ENCODE data around the gene KNSTRN. TPM values are rescaled to one million over a fixed set of nuclear protein-coding genes. Genes with fewer than 3 reads are reported as not detected.
A peak's percentile ranks its signal among the peaks of the same experiment; 100 is the strongest.

The KNSTRN gene
- polyA plus RNA-seq, 6 donors from 2014 or later, result 2.8 to 6.4 (median 3.6) TPM

- Mint-ChIP-seq H3K4me3 (no peak within 1 kb of the TSS), H3K4me1 (peaks cover 5 to 12% (median 6%) of the 10 kb centered on the region in 3 donors), H3K27ac (no peak within 1 kb of the TSS), H3K27me3 (peaks cover 0 to 25% (median 9%) of the 10 kb centered on the region in 3 donors), H3K9me3 (no peaks in the 10 kb centered on the region), H3K36me3 (no peaks in the 10 kb centered on the region)
- DNase-seq (no peak), ATAC-seq (ENCODE audit: low read depth in 2 of 2) (no peak)
Measured at GRCh38 chr15:40340740-40341400, 41.7 kb upstream of the KNSTRN start, which contains the start of gene CCDC9B. TSS of gene CCDC9B (minus strand) at chr15:40340939. CDS start at chr15:40340819, 120 bp downstream.

GRCh38 chr15:40342416-40343320 lies 39.9 kb upstream of the KNSTRN start:
- no peaks in the 10 kb centered on the region for H3K36me3 Mint-ChIP-seq
- H3K27ac Mint-ChIP-seq, result peak overlapping the region in 1 of 6 donors; percentile 47

GRCh38 chr15:40343512-40343911 lies 39.0 kb upstream of the KNSTRN start:
- H3K4me1 Mint-ChIP-seq, result peaks cover 0 to 3% (median 0%) of the 10 kb centered on the region in 3 donors
- ATAC-seq (ENCODE audit: low read depth in 2 of 2), result no peak
- no peaks in the 10 kb centered on the region for H3K36me3 Mint-ChIP-seq
- no peak overlapping the region for H3K27ac Mint-ChIP-seq
- H3K27me3 Mint-ChIP-seq, result peaks cover 0 to 5% (median 4%) of the 10 kb centered on the region in 3 donors
- H3K4me3 Mint-ChIP-seq, result no peak overlapping the region
- DNase-seq, result no peak
- no peaks in the 10 kb centered on the region for H3K9me3 Mint-ChIP-seq

More at GRCh38 chr15:40342416-40343320, 39.9 kb upstream of the KNSTRN start:
- no peak for DNase-seq
- Mint-ChIP-seq H3K4me1 (peaks cover 0 to 9% (median 5%) of the 10 kb centered on the region in 3 donors), H3K4me3 (no peak overlapping the region), H3K9me3 (no peaks in the 10 kb centered on the region), H3K27me3 (peaks cover 0 to 13% (median 9%) of the 10 kb centered on the region in 3 donors)
- no peak for ATAC-seq (ENCODE audit: low read depth in 2 of 2)

DNA sequence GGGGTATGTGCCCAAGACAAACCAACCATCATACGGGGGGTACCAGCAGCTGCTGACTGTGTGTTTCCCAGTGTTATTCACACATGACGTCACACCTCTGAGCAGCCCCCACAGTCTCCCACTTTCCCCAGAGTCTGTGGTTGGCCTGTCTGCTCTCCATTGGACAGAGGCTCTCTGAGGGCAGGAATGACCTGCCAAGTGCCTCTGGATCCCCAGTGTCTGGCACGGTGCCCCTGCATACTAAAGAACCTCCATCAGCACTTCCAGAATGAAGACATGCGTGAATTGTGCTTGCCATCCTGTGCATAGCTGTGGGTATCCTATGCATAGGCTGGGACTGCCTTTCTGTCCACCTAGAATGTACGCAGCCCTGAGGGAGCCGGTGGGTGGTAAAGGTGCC lies 38.3 kb upstream of the KNSTRN start:
- Mint-ChIP-seq H3K4me3 (peak overlapping the region in 1 of 8 donors; percentile 42), H3K9me3 (no peaks in the 10 kb centered on the region), H3K27ac (peak overlapping the region in 1 of 6 donors; percentile 61), H3K27me3 (peaks cover 0 to 4% (median 0%) of the 10 kb centered on the region in 3 donors), H3K4me1 (peaks cover 0 to 3% (median 0%) of the 10 kb centered on the region in 3 donors), H3K36me3 (no peaks in the 10 kb centered on the region)
- ATAC-seq (ENCODE audit: low read depth in 2 of 2) (no peak), DNase-seq (no peak)

- H3K4me1 Mint-ChIP-seq, result peaks cover 0 to 3% (median 0%) of the 10 kb centered on the region in 3 donors
- H3K36me3 Mint-ChIP-seq, result no peaks in the 10 kb centered on the region
- peaks cover 0 to 4% (median 0%) of the 10 kb centered on the region in 3 donors for H3K27me3 Mint-ChIP-seq
- ATAC-seq (ENCODE audit: low read depth in 2 of 2) (peak; percentile 81 to 90), DNase-seq (peak; percentile 66)
- peak overlapping the region in 1 of 8 donors; percentile 60 for H3K4me3 Mint-ChIP-seq
- H3K27ac Mint-ChIP-seq, result no peak overlapping the region
- H3K9me3 Mint-ChIP-seq, result no peaks in the 10 kb centered on the region
Measured at GRCh38 chr15:40344631-40345120, 37.8 kb upstream of the KNSTRN start.

DNA sequence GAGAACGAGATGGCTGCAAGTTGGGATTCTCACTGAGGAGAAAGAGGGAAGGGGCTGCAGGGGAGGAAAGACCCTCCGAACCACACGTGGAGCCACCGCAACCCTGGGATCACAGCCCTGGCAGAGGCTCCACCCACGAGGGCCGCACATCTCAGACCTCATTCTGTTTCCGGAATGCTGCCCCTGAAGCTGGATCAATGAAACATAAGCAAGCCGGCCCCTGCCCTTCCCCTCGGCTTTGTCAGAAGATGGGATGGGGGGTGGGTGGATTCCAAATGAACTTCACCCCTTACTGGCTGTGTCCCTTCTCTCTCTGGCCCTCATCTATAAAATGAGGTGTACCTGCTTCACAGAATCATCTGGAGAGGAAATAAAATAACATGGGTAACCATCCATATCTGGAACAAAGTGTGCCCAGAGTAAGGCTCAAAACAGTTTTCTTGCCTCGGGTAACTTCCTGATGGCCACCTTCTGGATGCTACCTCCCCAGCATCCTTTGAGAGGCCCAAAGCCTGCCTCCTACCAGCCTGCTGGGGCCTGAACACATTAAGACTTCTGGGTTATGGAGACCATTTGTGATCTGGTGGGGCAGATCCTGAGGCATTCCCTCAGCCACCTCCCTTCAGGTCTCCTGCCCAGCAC lies 37.2 kb upstream of the KNSTRN start:
- peak overlapping the region in 1 of 6 donors; percentile 91 for H3K27ac Mint-ChIP-seq
- no peaks in the 10 kb centered on the region for H3K36me3 Mint-ChIP-seq
- DNase-seq (no peak), ATAC-seq (ENCODE audit: low read depth in 2 of 2) (no peak)
- H3K9me3 Mint-ChIP-seq, result no peaks in the 10 kb centered on the region
- no peak overlapping the region for H3K4me3 Mint-ChIP-seq
- H3K27me3 Mint-ChIP-seq, result peaks cover 0 to 4% (median 0%) of the 10 kb centered on the region in 3 donors
- peaks cover 0 to 3% (median 0%) of the 10 kb centered on the region in 3 donors for H3K4me1 Mint-ChIP-seq

GRCh38 chr15:40345867-40346578 lies 36.5 kb upstream of the KNSTRN start:
- ATAC-seq (ENCODE audit: low read depth in 2 of 2) (no peak), DNase-seq (no peak)
- Mint-ChIP-seq H3K4me3 (no peak overlapping the region), H3K27me3 (peaks cover 0 to 3% (median 0%) of the 10 kb centered on the region in 3 donors), H3K36me3 (no peaks in the 10 kb centered on the region), H3K4me1 (peaks cover 0 to 3% (median 0%) of the 10 kb centered on the region in 3 donors), H3K9me3 (no peaks in the 10 kb centered on the region), H3K27ac (peak overlapping the region in 1 of 6 donors; percentile 91)

GRCh38 chr15:40346579-40347558 lies 35.7 kb upstream of the KNSTRN start:
- Mint-ChIP-seq H3K27ac (peak overlapping the region in 1 of 6 donors; percentile 15), H3K27me3 (no peaks in the 10 kb centered on the region), H3K36me3 (no peaks in the 10 kb centered on the region), H3K4me1 (no peaks in the 10 kb centered on the region), H3K9me3 (no peaks in the 10 kb centered on the region), H3K4me3 (peak overlapping the region in 2 of 8 donors; percentile 35 to 56)
- DNase-seq (no peak), ATAC-seq (ENCODE audit: low read depth in 2 of 2) (no peak)

DNA sequence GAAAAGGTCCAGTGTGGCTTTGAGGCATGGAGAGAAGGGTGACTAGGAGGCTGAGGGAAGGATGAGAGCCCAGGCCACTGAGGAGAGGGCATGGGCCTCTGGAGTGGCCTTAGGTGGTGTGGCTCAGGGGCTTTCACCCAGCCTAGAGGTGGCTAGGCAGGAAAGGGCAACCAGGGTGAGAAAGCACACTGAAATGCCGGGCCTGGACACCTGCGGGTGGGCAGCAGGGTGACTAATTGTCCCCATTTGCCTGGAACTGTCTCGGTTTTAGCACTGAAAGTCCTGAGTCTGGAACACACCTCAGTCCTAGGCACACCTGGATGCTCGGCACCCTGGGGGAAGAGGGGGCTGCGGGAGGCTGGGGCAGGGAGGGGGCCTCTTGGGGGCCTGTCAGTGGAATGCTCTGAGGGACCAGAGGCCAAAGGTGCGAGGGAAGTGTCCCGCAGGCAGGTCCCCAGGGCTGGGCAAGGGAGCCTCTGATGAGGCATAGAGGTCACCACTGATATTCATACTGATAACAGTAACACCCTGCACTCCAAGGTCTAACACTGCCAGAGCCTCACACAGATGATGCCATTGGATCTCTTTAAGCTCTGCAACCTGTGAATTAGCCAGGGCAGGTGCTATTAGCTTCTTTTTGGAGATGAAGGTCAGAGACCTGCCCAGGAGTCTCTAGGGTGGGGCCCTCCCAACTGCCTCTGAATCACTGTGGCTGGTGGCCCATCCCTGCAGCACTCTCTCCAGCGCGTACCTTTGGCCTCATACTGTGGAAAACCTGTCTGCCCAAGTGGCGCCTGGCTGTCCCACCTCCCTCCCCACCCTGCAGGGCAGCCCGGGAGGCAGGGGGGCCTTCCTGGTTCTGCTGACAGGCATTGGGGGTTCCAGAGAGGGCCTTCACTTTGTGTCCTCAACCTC lies 34.7 kb upstream of the KNSTRN start:
- DNase-seq, result no peak
- Mint-ChIP-seq H3K9me3 (no peaks in the 10 kb centered on the region), H3K4me1 (no peaks in the 10 kb centered on the region), H3K27me3 (no peaks in the 10 kb centered on the region), H3K27ac (no peak overlapping the region), H3K36me3 (no peaks in the 10 kb centered on the region), H3K4me3 (peak overlapping the region in 1 of 8 donors; percentile 56)
- ATAC-seq (ENCODE audit: low read depth in 2 of 2), result no peak

- Mint-ChIP-seq H3K9me3 (no peaks in the 10 kb centered on the region), H3K4me3 (no peak overlapping the region), H3K36me3 (no peaks in the 10 kb centered on the region), H3K27me3 (peaks cover 0 to 2% (median 0%) of the 10 kb centered on the region in 3 donors), H3K27ac (no peak overlapping the region), H3K4me1 (no peaks in the 10 kb centered on the region)
- ATAC-seq (ENCODE audit: low read depth in 2 of 2) (no peak), DNase-seq (no peak)
Measured at GRCh38 chr15:40348474-40348870, 34.0 kb upstream of the KNSTRN start.

DNA sequence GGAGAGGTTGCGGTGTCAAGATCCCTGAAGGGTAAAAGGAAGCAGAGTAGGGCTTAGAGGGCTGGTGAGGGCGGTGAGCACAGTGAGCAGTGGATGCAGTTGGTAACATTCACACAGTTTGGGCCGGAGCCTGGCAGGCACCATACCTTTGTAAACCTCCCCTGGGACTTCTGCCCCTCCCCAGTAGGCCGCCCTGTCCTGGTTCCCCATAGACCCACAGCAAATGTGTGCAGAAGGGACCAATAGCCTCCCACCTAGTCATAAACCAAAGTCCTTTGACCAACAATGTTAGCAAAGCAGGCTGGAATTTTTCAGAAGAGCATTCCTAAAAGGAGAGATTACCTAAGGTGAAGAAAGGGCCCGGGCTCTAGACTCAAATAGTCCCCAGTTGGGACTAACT lies 33.4 kb upstream of the KNSTRN start:
- no peak for DNase-seq
- Mint-ChIP-seq H3K4me3 (no peak overlapping the region), H3K27ac (no peak overlapping the region)

More for the DNA sequence above, 33.4 kb upstream of the KNSTRN start:
- Mint-ChIP-seq H3K4me1 (no peaks in the 10 kb centered on the region), H3K9me3 (no peaks in the 10 kb centered on the region), H3K36me3 (no peaks in the 10 kb centered on the region), H3K27me3 (peaks cover 0 to 8% (median 0%) of the 10 kb centered on the region in 3 donors)
- ATAC-seq (ENCODE audit: low read depth in 2 of 2), result no peak

Data from naive B cell (primary cell).